GM21723 (cell line): ENCODE data around the gene PROCA1.
"Not testable (repeated sequence)": the region's sequence is repeated elsewhere in the genome, so short reads cannot be mapped to it uniquely, and the experiment has no call there.

ENCODE experiments used
- ATAC-seq: cut with Tn5 transposase; IDR thresholded peaks from one replicate; pipeline ENCODE4 v1.9.1; 2021; ENCODE audit warnings: mild to moderate bottlenecking, moderate library complexity; ENCODE audit not compliant: unreplicated experiment

Gene PROCA1

DNA sequence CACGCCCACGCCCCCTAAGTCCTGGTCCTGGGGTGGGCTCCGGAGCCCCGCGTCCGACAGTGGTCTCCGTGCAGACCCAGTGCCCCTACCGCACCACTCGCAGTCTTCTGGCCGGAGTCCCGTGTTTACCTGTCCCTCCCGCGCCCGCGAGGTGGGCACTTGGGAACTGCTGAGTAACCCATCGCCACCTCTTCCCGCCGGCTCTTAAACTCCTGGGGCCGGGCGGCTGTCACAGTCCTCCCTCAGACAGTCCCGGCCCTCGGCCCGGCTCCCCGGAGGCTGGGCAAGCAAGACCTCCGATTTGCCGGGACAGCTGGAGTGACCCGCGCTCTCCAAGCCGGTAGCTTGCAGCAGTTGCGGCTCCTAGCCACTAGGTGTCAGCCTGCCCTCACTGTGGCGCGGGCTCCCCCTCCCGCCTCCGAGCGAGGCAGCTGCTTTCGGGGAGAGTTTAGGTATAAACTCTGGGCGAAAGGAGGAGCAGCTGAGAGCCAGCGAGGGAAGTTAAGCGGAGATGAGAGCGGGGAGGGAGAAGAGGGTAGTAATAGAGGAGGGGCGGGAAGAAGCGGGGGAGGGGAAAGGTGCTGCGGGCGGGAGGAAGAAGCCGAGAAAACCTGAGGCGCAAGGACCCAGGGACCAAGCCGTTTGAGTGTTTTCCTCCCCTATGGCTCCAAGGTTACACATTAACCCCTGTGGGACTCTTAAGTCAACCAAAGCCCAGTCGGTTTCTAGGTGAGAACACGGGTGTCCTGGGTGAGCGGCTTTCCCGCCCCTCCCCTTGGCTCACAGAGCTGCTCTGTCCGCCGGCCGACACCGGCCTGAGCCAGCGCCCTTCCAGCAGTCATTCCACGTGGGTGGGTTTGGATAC lies 15.2 kb upstream of the PROCA1 start:
- peak; percentile 29 for ATAC-seq

DNA sequence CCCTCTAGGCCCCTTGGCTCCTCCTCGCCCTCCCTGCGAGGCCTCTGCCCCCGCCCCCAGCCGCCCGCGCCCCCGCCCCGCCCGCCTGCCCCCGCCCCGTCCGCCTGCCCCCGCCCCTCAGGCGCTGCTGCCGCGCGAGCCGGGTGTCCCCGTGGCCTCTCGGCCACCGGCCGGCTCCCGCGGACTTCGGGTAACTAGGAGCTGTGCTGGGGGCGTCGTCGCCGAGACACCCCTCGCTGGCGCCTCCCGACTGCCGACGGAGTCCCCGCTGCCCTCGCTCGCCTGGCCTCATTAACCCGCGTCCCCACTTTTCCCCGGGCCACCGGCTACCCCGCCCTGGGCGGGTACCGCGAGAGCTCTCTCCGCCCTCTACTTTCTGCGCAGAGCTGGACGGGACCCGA lies 14.5 kb upstream of the PROCA1 start, which contains the start of gene TLCD1:
Gene TLCD1 (minus strand): TSS at position 8 of the 401 bp plus-strand sequence. CDS start 136 bp downstream, outside the sequence.
- ATAC-seq = no peak

DNA sequence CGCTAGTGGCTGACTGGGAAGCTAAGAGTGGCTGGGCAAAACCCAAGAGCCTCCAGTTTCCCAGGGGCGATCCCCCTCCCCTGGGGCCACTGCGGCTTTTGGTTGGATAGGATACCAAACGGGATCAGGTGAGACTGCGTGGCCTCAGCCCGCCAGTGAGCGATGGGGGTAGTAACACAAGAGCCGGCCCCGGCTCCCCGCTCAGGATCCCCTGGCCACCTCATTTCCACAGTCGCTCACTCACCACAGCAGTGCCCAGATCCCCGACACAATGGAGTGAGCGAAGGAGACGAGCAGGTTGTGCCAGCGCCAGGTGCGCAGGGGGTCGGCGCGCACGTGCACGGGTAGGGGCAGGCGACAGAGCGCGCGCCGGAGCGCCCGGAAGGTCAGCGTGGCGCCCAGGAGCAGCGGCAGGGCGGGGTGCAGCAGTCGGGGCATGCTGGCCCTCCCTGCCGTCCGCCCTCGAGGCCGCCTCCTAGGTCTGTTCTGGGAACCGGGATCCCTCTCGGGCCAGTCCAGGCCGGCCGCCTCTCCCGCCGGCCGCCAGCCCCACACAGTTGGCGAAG lies 14.1 kb upstream of the PROCA1 start:
- no peak for ATAC-seq

DNA sequence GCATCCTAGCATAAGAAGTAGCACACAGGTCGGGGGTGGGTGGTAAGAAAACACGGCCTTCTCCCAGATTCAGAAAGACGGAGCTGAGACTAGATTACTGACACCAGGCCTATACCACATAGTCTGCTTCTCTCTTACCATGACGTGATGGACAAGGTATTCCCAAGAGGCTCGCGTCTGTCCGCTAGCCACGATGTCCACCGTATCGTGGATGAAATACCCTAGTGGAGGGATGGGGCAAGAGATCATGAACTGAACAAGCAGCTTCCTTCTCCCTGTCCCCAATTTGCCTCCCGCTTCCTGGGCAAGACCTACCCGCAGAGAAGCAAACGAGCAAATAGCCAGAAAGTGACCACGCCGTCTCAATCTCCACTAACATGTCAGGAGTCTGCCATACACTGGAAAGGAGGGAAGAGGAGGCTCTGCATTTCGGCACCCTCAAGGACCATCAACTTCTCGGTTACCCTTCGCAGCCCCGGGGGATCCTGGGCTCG lies 13.5 kb upstream of the PROCA1 start:
- no peak for ATAC-seq

DNA sequence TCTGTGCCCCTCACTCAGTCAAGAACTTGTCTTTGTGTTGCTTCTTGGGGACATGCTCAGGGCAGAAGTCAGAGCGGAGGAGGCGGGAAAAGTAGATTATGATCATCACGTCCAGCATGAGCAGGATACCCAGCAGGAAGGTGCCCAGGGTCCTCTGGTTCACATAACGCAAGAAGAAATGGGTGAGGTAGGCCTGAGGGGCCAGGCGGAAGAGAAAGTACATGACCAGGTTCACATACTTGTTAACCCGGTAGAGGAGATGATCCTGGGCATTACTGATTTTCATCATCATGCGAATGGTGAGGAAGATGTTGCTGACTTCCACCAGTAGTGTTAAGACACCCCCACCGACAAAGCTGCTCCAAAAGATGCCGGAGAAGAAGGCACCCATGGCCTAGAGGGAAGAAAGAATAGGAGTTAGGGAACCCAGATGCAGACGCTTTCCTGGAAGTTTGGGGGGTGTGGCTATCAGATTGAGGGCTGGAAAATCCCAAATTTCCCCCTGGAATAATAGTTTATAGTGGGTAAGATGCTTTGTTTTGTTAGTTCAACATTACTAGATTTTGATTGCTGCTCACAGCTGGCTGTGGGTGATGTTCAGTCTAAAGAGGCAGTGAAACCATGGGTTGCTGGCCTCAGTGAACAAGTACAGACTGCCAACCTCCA lies 12.9 kb upstream of the PROCA1 start:
- no peak for ATAC-seq

DNA sequence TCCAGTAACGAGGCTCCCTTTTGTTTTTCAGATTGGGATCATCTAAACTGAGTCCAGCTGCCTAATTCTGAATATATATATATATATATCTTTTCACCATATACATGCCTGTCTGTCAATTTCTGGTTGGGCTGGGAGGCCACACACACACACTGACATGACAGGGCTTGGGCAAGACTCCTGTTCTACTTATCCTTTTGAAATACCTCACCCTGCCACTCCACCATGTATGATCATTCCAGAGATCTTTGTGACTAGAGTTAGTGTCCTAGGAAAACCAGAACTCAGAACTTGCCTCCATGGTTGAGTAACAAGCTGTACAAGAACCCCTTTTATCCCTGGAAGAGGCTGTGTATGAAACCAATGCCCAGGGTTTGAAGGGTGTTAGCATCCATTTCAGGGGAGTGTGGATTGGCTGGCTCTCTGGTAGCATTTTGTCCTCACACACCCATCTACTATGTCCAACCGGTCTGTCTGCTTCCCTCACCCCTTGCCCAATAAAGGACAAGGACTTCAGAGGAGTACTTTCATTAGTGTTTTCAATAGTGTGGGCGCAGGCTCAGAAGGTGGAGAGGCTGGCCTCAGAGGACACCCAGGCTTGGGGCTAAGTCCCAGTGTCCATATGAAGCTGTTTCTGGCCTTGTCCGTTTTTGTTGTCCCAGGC lies 12.3 kb upstream of the PROCA1 start:
- not testable (repeated sequence) for ATAC-seq

DNA sequence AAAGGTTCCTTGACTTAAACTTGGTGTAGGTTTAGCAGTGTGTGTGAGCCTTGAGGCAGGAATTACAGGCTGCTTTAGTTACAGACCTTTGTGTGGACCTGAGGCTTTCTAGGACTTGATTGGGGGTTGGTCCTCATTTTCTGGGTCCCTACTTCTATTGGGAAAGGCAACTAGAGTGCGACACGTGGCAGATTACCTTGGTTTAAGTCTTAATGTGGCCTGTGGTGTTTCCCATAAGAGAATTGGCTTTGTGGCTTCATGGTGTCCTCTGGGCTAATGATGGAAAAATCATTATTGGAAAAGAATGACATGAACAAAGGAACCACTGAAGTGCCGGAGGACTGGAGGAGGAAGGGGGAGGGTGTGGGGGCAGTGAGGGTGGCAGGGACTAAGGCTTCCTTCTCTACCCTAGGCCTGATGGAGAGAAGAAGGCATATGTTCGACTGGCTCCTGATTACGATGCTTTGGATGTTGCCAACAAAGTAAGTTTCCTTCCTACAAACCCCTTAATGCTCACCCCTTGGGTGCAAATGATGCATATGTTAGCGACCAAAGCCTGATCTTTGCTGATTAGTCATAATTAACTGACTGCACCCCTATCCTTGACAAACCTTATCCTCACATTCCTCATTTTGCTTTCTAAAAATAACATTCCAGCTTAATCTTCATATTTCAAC lies 11.6 kb upstream of the PROCA1 start:
- ATAC-seq = no peak

DNA sequence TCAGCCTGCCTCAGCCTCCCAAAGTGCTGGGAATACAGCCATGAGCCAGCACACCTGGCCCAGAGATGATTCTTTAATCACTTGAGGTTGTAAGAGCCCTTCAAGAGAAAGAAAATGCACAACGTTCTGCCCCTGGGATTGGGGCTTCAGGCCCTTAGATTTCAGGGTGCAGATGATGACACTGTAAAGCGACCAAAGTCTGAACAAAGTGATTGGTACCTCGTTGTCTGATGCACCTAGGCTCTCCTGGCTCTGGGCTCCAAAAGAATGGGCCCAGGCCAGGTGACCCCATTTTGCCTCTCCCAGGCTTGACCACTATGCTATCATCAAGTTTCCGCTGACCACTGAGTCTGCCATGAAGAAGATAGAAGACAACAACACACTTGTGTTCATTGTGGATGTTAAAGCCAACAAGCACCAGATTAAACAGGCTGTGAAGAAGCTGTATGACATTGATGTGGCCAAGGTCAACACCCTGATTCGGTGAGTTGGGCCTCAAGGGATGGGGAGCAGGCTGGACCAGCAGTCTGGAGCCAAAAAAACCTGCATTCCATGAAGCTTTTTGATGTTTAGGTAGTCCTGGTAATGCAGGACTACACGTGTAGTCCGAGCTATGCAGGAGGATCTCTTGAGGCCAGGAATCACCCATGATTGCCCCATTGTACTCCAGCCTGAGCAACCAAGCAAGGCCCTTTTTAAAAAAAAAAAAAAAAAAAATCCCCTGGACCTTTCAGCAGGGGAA lies 10.9 kb upstream of the PROCA1 start:
- ATAC-seq = no peak

DNA sequence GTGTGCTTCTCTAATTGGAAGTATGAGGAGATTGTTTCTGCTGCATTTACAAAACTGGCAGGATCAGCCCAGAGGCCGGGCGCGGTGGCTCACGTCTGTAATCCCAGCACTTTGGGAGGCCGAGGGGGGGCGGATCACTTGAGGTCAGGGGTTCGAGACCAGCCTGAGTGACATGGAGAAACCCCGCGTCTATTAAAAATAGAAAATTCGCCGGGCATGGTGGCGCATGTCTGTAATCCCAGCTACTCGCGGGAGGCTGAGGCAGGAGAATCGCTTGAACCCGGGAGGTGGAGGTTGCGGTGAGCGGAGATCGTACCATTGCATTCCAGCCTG lies 9.3 kb upstream of the PROCA1 start:
- ATAC-seq = not testable (repeated sequence)

DNA sequence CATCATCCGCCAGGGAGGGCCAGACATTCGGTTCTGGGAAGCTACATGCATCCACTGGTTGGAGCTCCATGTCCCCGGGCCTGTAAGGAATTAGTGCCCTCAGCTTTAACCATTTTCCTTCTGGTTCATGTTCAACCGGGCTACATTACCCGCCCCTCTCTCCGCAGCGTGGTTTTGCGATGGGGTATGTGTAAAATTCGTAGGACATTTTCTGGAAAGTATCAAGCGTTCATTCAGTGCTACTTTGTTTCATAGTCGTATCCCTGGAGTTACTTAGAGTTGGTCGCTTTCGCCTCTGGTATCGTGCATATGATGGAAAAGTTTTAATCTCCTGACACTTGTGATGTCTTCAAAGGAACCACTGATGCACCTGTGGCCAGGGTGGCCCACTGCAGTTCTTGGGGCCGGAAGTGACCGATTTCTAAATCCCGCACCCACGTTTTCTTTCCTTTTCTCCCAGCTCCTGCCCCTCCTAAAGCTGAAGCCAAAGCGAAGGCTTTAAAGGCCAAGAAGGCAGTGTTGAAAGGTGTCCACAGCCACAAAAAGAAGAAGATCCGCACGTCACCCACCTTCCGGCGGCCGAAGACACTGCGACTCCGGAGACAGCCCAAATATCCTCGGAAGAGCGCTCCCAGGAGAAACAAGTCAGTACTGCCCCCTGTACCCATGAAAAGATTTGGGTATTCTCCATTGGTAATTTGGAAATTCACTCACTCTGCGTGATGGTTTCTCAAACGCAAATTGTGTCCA lies 8.7 kb upstream of the PROCA1 start:
- no peak for ATAC-seq

DNA sequence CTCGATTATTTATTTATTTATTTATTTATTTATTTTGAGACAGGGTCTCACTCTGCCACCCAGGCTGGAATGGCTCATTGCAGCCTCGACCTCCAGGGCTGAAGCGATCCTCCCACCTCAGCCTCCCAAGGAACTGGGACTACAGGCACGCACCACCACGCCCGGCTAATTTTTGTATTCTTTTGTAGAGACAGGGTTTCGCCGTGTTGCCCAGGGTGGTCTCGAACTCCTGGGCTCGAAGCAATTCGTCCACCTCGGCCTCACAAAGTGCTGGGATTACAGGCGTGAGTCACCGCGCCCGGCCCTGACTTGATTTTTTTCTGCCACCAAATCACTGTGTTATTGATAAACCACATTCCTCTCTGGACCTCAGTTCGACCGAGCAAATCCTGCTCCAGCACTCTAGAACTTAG lies 7.3 kb upstream of the PROCA1 start:
- ATAC-seq = no peak

DNA sequence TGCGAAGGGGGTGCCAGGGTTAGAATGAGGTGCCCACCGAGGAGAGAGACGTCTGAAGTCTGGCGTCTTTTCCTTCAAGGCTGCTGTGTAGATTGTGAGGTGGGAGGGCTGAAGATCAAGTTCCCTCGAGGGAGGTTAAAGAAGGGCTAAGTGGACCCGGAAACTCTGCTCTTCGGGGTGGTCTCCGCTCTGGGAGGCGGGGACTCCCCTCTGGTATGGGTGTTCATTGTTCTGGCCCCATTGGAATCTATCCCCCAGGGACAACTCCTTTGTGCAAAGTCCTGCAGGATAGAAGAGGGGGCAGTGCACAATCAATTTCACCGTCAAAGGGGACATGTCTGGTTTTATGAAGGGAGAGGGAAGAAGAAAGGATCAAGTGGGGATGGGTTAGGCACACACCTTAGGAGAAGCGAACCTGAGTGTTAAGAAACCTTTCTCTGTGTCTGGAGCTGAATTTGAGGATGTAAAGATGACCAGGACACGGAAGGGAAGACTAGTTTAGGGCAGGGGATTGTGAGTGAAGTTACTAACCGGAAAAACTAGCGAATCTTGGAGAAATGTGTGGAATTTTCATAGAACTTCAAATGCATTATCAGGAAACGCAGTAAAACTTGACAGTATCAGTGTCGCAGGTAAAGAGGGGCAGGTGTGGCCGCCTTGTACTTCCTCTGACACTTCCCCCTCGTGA lies 6.8 kb upstream of the PROCA1 start:
- ATAC-seq = no peak

DNA sequence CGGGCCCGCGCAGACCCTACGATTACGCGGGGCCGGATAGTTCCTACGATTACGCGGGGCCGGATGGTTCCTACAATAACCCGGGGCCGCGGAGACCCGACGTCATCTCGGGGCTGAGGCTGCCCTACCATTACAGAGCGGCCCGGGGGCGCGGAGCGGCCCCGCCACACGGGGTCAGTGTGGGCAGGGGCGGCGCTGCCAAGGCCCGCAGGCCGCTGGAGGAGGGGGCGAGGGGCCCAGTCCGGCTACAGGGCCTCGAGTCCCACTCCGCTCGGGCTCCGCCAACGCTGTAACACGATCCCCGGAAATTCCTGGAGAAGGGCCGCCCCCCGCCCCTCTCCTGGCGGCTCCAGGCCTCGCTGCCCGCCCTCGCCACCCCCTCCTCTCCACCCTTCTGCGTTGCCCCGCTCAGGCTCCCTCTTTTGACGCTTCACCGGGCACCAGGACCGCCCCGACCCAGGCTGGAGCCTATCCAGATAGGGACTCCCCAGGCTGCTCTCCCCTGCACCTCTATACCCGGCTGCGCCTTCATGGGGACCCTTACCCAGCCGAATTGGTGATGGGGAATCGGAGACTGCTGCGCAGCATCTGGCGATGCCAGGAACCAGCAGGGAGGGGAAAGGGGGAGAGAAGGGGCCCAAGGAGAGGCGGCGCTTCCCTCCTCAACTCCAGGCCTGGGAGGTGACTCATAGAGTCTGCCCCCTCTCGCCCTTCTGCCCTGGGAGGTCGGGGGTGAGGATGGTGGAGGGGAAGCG lies 6.1 kb upstream of the PROCA1 start, which contains the start of gene RAB34:
Gene RAB34 (minus strand): TSS at position 291 of the 755 bp plus-strand sequence. CDS start 602 bp downstream, outside the sequence.
- no peak for ATAC-seq

DNA sequence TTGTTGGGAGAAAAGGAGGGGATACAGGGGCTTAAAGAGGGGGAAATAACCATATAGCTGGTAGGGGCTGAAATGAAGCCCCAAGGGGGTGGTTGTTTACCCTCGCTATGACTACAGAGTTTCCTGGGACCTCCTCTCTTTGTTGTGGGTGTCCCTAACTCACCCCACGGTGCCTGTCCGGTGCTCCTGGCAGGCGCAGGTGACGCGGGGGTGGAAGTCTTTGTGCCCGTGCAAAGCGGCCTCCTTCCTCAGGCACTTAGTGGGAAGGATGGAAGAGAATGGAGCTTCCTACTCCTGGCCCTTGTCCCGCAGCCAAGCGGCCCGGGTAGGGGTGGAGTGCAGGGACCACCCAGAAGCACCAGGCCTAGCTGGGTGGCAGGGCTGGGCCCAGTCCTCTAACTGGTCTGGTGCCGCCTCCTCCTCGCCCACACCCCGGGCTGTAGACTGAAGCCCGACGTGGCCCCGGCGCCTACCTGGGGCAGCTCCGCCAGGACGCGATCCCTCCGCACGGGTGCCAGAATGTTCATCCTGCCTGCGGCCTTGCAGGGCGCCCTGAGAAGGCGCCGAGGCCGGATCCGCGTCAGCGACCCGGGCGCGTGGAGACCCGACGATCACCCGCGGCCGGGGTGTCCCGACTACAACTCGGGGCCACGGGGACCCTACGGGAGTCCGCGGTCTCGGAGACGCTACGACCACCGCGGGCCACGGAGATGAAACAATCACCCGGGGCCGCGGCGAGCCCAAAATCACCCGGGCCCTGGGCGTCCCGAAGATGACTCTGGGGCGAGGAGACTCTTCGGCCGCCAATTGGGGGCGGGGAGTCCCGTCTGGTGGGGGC lies 5.3 kb upstream of the PROCA1 start:
- ATAC-seq = no peak

DNA sequence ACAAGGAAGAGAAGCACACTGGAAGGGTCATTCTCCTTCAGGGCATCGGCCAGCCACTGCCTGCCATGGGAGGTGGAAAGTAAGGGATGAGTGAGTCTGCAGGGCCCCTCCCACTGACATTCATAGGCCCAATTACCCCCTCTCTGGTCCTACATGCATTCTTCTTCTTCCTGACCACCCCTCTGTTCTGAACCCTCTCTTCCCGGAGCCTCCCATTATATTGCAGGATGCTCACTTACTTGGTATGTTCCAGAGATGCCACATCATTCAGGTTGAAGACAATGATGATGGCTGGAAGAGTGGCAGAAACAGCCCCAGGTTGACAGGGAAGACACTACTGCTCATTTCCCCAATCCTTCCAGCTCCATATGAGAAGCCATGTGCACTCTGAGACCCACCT lies 3.5 kb upstream of the PROCA1 start:
- ATAC-seq = no peak

DNA sequence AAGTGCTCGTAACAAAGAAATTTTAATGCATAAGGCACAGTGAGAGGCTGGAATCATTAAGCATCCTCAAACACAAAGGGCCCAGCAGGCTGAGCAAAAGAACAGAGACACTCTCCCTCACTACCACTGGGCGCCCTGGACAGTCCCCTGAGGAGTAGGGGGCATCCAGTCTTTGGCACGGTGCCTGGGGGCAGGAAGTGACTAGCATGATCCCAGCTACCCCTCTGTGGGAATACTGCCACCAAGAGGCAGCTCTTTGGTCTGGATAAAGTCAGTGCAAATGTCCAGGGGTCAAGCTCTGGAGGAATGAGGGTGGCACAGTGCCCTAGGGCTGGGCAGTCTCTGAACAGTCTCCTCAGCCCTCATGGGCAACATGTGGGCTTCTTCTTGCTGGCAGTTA lies 2.6 kb upstream of the PROCA1 start:
- ATAC-seq = no peak
